SIG-M5 (cell line): Measurements from ENCODE around the gene TNS3.
A peak's percentile ranks its signal among the peaks of the same experiment; 100 is the strongest.

Source experiments
- DNase-seq: peaks from one replicate; lab custom pipeline; 2025; lab: John Stamatoyannopoulos, UW

Gene TNS3

GRCh38 chr7:47581438-47581803 lies 490 bp downstream of the TNS3 start:
- no peak for DNase-seq

GRCh38 chr7:47580811-47581331 lies 1.0 kb downstream of the TNS3 start:
- DNase-seq: no peak

GRCh38 chr7:47580175-47580706 lies 1.7 kb downstream of the TNS3 start:
- DNase-seq: no peak

GRCh38 chr7:47579458-47579857 lies 2.5 kb downstream of the TNS3 start:
- DNase-seq: no peak

- DNase-seq: no peak
Observed at GRCh38 chr7:47578579-47579270, 3.2 kb downstream of the TNS3 start.

GRCh38 chr7:47577321-47577919 lies 4.5 kb downstream of the TNS3 start:
- DNase-seq: no peak

GRCh38 chr7:47576866-47577306 lies 5.0 kb downstream of the TNS3 start:
- DNase-seq: no peak

GRCh38 chr7:47576031-47576865 lies 5.7 kb downstream of the TNS3 start:
- no peak for DNase-seq

- peak; percentile 87 for DNase-seq
Observed at GRCh38 chr7:47574482-47575329, 7.2 kb downstream of the TNS3 start.

- no peak for DNase-seq
Observed at GRCh38 chr7:47573758-47574481, 8.0 kb downstream of the TNS3 start.

- DNase-seq: no peak
Observed at GRCh38 chr7:47572939-47573757, 8.8 kb downstream of the TNS3 start.

GRCh38 chr7:47572094-47572445 lies 9.8 kb downstream of the TNS3 start:
- DNase-seq: no peak

GRCh38 chr7:47571331-47572093 lies 10.4 kb downstream of the TNS3 start:
- no peak for DNase-seq

GRCh38 chr7:47570649-47571050 lies 11.3 kb downstream of the TNS3 start:
- no peak for DNase-seq

GRCh38 chr7:47568547-47568946 lies 13.4 kb downstream of the TNS3 start:
- no peak for DNase-seq

- no peak for DNase-seq
Observed at GRCh38 chr7:47568056-47568455, 13.9 kb downstream of the TNS3 start.

GRCh38 chr7:47565640-47566250 lies 16.2 kb downstream of the TNS3 start:
- DNase-seq: no peak

- DNase-seq: no peak
Observed at GRCh38 chr7:47563521-47563920, 18.4 kb downstream of the TNS3 start.
